ES-I3 (cell line): ENCODE data around the gene KLKB1.
"Not testable (repeated sequence)": the region's sequence is repeated elsewhere in the genome, so short reads cannot be mapped to it uniquely, and the experiment has no call there.

Experiments used
- H3K36me3 ChIP-seq: 2 replicates; pipeline ENCODE4 v1.6.1; 2013; ENCODE audit warnings: mild to moderate bottlenecking, low read length, control low read depth, moderate library complexity; ENCODE audit not compliant: insufficient read depth
- H3K4me1 ChIP-seq: 2 replicates; pipeline ENCODE4 v1.6.1; 2013; ENCODE audit warnings: mild to moderate bottlenecking, control low read depth, low read length; ENCODE audit not compliant: insufficient read depth
- H3K9ac ChIP-seq: 2 replicates; pipeline ENCODE4 v1.6.1; 2013; ENCODE audit warnings: low read depth, mild to moderate bottlenecking, low read length, moderate library complexity
- H3K9me3 ChIP-seq: 2 replicates; pipeline ENCODE4 v1.6.1; 2013; ENCODE audit warnings: mild to moderate bottlenecking, low read length, moderate library complexity; ENCODE audit not compliant: control insufficient read depth, insufficient read depth

The KLKB1 gene

DNA sequence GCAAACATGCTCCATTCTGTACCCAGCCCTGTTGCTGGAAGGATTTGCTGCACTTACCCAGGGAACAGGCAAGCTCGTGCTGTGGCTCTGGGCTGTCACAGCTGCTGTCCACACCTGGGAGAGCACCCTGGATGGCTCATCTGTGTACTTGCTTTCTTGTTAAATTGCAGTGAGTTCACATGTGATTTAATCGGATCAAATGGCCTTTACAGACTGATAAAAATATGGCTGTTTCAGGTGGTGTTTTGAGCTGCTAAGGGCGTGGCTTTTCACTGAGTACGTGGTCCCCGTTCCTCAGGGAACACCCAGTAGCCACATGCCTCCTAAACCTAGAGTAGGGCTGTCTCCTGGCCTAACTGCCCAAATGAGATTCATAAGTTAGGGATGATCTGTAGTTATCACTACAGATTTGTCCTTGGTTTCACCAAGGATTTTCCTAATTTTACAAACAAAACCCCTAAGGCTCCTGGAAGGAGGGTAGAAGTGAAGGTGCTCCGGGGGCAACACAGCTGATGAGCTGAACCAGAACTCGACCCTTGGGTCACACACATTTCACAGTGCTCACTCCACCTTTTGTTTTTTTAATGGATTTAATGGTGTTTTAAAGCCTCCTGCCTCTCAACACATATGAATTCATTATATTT is 13.7 kb downstream of the KLKB1 start:
- Histone ChIP-seq H3K36me3 (peaks cover 4% of the 10 kb centered on the region; the same call in 1 of the 2 replicates), H3K9me3 (peaks cover 4% of the 10 kb centered on the region; the same call in 1 of the 2 replicates), H3K9ac (no peak overlapping the region), H3K4me1 (peaks cover 12% of the 10 kb centered on the region)

DNA sequence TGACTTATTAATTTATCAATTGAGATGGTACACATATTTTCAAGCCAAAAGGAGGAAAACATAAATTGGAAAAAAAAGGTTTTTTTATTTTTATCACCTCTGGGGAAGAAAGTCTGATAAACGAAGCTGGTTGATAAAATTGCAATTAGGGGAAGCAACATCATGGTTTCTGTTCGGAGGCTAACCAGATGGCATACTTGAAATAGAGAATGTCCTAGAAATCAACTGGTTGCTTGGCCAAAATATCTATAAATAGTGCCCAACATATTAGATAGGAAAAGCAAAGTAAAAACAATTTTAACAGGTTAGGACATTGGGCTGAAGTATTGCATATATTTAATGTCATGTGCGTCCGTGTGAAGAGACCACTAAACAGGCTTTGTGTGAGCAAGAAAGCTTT is 14.3 kb downstream of the KLKB1 start:
- Histone ChIP-seq H3K36me3 (peaks cover 4% of the 10 kb centered on the region; the same call in 1 of the 2 replicates), H3K9me3 (peaks cover 4% of the 10 kb centered on the region; the same call in 1 of the 2 replicates), H3K9ac (no peak overlapping the region), H3K4me1 (peaks cover 12% of the 10 kb centered on the region)

DNA sequence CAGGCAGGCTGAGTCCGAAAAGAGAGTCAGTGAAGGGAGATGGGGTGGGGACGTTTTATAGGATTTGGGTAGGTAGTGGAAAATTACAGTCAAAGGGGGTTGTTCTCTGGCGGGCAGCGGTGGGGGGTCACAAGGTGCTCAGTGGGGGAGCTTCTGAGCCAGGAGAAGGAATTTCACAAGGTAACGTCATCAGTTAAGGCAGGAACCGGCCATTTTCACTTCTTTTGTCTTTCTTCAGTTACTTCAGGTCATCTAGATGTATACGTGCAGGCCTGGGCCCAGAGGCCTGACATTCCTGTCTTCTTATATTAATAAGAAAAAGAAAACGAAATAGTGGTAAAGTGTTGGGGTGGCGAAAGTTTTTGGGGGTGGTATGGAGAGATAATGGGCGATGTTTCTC is 14.7 kb downstream of the KLKB1 start:
- not testable (repeated sequence) for H3K36me3 ChIP-seq, H3K9me3 ChIP-seq, H3K9ac ChIP-seq
- peaks cover 12% of the 10 kb centered on the region for H3K4me1 ChIP-seq

DNA sequence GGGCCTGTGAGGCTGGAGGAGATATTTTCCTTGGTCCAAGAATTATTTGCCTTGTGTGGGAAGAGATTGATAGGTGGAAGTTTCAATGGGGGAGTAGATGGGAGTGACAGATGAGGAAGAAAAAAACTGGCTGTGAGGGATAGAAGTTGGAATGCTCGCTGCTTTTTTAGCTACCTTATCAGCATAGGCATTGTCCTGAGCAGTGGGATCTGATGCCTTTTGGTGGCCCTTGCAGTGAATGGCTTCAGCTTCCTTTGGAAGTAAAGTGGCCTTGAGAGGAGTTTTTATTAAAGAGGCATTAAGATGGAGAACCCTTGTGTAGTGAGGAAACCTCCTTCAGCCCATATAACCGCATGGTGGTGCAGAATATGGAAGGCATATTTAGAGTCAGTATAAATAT is 16.0 kb downstream of the KLKB1 start:
- Histone ChIP-seq H3K9me3 (peaks cover 4% of the 10 kb centered on the region; the same call in 1 of the 2 replicates), H3K4me1 (peaks cover 15% of the 10 kb centered on the region), H3K36me3 (peaks cover 4% of the 10 kb centered on the region; the same call in 1 of the 2 replicates), H3K9ac (no peak overlapping the region)

DNA sequence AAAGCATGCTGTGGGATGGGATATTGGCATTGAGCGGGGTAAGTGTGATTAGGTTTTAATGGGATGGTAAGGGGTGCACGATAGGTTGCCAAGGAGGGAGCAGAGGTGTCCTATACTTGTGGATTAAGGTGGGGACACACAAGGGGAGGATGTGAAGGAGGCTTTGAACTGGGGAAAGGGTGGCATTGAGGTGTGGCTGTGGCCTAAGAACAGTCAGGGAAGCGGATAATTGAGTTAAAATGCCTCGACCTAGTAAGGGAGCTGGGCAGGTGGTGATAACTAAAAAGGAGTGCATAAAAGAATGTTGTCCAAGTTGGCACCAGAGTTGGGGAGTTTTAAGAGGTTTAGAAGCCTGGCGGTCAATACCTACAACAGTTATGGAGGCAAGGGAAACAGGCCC is 17.5 kb downstream of the KLKB1 start:
- Histone ChIP-seq H3K9ac (peak overlapping the region; percentile 38), H3K4me1 (peaks cover 22% of the 10 kb centered on the region)

DNA sequence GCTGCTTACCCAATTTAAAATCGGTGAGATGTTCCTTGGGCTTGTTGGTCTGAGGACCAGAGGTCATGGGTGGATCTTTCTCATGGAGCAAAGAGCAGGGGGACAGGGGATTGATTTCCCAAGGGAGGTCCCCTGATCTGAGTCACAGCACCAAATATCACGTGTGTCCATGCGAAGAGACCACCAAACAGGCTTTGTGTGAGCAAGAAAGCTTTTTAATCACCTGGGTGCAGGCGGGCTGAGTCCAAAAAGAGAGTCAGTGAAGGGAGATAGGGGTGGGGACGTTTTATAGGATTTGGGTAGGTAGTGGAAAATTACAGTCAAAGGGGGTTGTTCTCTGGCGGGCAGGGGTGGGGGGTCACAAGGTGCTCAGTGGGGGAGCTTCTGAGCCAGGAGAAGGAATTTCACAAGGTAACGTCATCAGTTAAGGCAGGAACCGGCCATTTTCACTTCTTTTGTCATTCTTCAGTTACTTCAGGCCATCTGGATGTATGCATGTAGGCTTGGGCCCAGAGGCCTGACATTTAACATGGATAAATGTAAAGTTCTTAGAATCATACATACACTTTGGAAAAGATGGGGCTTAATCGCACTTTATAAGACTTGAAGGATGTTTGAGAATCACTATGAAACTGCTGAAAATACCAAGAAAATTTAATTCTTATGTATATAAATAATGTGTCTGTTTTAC is 19.9 kb downstream of the KLKB1 start:
- Histone ChIP-seq H3K4me1 (peaks cover 28% of the 10 kb centered on the region), H3K9ac (peak overlapping the region; percentile 41)
- not testable (repeated sequence) for H3K36me3 ChIP-seq, H3K9me3 ChIP-seq

More for the DNA sequence above, 17.5 kb downstream of the KLKB1 start:
- H3K9me3 ChIP-seq: peaks cover 4% of the 10 kb centered on the region; the same call in 1 of the 2 replicates
- peaks cover 4% of the 10 kb centered on the region; the same call in 1 of the 2 replicates for H3K36me3 ChIP-seq

DNA sequence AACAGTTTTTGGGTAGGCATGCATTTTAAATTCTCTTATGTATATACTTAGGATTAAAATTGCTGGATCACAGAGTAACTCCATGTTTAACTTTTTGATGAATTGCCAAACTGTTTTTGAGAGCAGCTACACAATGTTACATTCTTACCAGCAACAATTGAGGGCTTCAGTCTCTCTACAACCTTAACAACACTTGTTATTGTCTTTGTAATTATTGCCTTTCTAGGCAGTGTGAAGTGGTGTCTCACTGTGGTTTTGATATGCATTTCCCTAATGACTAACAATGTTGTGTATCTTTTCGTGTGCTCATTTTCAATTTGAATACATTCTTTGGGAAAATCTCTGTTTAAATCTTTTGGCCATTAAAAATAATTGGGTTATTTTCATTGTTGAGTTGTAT is 21.3 kb downstream of the KLKB1 start:
- H3K9me3 ChIP-seq: peaks cover 4% of the 10 kb centered on the region; the same call in 1 of the 2 replicates
- H3K4me1 ChIP-seq: peaks cover 28% of the 10 kb centered on the region
- H3K9ac ChIP-seq: no peak overlapping the region
- H3K36me3 ChIP-seq: peaks cover 4% of the 10 kb centered on the region; the same call in 1 of the 2 replicates

DNA sequence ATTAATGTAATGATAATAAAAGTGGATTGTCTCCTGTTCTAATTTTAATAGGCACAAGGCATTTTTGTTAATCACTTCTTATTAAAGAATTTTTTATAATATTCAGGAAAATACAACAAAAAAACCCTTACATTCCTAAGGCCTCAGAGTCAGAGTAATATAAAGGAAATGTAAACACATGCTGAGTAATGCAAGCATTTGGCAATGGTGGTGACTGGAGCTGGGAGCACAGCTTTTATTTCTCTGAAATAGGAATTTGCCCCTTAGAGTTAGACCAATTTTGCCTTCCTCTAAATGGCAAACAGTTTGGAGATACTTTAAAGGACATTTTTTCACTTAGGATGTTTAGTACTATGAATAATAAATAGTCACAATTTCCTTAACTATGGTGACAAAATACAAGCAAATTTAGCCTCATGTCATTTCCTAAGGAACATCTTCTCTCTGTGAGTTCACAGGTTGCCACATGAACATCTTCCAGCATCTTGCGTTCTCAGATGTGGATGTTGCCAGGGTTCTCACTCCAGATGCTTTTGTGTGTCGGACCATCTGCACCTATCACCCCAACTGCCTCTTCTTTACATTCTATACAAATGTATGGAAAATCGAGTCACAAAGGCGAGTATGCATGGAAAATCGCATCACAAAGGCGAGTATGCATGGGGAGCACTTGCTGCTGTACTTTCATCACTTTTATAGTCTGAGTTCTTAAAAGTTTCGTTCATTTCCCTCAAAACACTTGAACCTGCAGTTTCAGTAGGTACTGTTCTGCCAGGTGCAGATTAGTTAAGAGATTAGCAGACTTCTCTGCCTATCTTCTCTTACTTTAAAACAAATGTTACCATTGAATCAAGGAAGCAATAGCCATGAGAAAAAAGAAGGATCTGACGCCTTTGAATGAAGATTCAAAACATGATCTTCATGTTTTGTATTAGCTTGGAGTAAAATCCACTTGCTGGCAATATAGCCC is 22.8 kb downstream of the KLKB1 start:
- H3K36me3 ChIP-seq: no peaks in the 10 kb centered on the region
- no peaks in the 10 kb centered on the region for H3K9me3 ChIP-seq
- no peak overlapping the region; the same call in 1 of the 2 replicates for H3K9ac ChIP-seq
- H3K4me1 ChIP-seq: peaks cover 28% of the 10 kb centered on the region

DNA sequence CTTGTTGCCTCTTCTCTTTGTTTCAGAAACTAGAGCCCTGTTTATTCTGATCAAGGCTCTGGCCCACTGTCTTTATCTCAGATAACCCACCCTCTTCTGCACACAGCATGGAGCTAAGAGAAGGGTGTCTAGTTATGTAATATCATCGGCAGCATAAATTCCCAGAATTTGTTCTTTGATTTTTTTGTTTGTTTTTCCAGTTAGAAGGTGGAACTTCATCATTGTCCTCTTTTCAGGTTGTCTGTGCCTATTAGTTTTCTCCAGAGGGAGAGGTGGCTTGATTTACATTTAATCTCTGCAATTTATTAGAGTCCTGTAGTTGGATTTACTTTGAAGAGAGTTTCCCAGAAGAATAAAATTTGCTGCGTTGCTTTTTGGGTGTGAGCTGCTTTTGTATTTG is 23.5 kb downstream of the KLKB1 start:
- no peak overlapping the region; the same call in 1 of the 2 replicates for H3K9ac ChIP-seq
- H3K36me3 ChIP-seq: no peaks in the 10 kb centered on the region
- no peaks in the 10 kb centered on the region for H3K9me3 ChIP-seq
- H3K4me1 ChIP-seq: peaks cover 28% of the 10 kb centered on the region

DNA sequence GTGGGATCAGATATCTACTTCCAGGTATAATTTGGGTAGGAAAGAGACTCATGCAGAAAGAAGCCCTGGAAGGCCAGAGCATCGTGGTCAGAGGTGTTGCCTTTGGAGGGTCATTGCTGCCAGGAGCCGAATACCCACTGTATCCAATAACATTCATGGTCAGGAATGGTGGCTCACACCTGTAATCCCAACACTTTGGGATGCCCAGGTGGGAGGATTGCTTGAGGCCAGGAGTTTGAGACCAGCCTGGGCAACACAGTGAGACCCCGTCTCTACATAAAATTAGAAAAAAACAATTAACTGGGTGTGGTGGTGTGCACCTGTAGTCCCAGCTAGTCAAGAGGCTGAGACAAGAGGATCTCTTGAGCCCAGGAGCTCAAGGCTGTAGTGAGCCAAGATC is 27.8 kb downstream of the KLKB1 start:
- peaks cover 3% of the 10 kb centered on the region for H3K9me3 ChIP-seq
- no peak overlapping the region for H3K9ac ChIP-seq
- H3K4me1 ChIP-seq: peaks cover 18% of the 10 kb centered on the region
- H3K36me3 ChIP-seq: no peaks in the 10 kb centered on the region

DNA sequence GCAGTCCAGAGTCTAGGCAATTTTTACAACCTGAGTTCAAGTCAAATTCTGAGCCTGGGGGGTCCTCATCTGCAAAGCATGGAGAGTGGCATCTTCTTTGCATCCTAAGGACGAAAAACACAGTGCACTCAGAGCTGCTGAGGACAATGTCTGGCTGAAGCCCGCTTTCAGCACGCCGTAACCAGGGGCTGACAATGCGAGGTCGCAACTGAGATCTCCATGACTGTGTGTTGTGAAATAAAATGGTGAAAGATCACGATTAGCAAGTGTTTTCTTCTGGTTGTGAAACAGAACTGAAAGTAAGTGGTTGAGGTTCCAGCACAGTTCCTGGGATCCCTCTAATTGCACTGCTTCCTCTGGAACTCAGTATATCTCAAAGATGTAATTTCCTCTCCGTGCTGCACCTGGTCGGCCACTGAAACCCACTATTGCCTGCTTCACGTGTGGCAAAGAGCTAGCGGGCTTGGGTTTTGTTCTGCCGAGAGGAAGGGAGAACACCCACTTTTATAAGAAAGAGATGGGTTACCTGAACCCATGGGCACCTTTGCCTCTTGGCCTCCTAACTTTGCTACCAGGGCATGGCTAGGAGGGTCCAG is 31.0 kb downstream of the KLKB1 start:
- no peaks in the 10 kb centered on the region for H3K4me1 ChIP-seq
- H3K9me3 ChIP-seq: peaks cover 3% of the 10 kb centered on the region
- H3K36me3 ChIP-seq: no peaks in the 10 kb centered on the region
- H3K9ac ChIP-seq: no peak overlapping the region

DNA sequence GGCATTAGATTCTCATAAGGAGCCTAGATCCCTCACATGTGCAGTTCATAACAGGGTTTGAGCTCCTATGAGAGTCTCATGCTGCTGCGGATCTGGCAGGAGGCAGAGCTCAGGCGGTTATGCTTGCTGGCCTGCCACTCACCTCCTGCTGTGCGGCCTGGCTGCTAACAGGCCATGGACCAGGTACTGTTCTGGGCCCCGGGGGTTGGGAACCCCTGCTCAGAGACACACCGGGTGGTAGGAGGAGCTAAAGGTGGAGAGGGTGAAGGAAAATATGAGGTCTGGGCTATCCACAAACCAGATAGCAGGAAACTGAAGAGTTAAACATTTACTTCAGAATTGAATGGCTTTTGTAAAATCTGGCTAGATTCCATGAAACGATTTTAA is 32.8 kb downstream of the KLKB1 start:
- peaks cover 9% of the 10 kb centered on the region; the same call in 1 of the 2 replicates for H3K4me1 ChIP-seq
- no peaks in the 10 kb centered on the region for H3K36me3 ChIP-seq
- H3K9me3 ChIP-seq: peaks cover 3% of the 10 kb centered on the region
- no peak overlapping the region for H3K9ac ChIP-seq

DNA sequence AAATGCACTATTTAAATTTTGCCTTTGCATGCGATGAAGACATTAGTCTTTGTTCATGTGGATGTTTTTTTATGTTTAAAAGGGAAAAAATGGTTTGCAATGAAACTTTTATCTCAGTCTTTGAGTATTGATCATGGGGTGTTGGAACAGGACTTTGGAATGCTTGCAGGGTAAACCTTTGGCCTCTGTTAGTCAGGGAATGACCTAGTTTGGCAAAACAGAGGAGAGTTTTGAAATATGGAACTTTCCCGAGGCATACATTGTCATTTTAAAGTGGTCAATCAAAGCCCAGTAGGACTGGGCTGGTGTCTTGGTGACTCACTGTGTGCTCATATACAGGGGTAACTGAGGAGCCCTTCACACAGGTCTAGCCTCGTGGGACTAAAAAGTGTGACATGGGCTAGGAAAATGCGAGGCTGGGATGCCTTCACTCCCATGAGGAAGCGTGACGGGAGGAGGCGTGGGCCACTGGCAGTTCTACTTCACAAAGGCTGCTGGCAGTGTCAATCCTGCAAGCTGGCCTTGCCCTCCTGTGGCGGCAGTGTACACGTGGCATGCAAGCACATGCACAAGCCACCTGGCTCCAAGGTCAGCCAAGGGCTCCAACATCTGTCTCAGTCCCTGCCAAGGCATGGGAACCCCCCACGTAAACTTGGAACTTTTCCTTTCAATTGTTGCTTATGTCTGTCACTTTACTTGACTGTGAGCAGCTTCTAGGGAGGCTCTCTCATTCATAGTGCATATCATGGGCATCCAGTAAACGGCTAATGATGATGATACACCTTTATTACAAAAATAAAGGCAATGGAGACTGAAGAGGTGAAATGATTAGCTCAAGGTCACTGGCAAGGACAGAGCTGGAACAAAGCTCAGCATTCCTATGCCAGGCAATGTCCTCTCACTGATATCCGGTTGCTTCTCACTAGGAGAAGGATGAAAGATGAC is 33.5 kb downstream of the KLKB1 start:
- H3K4me1 ChIP-seq: peaks cover 9% of the 10 kb centered on the region; the same call in 1 of the 2 replicates
- H3K36me3 ChIP-seq: no peaks in the 10 kb centered on the region
- H3K9me3 ChIP-seq: peaks cover 3% of the 10 kb centered on the region
- H3K9ac ChIP-seq: no peak overlapping the region
